NCI-H526 (cell line): Measurements from ENCODE around the gene OSR1.

Source experiments
- DNase-seq, 2 experiments: peaks; one replicate each; lab custom pipeline; 2025; lab: John Stamatoyannopoulos, UW

Gene OSR1

GRCh38 chr2:19359021-19359357 lies 566 bp upstream of the OSR1 start:
- DNase-seq = no peak

GRCh38 chr2:19357402-19358241 lies 801 bp downstream of the OSR1 start:
- peak in 1 of 2 experiments; percentile 28 for DNase-seq

GRCh38 chr2:19356545-19357401 lies 1.6 kb downstream of the OSR1 start:
- DNase-seq = no peak

- no peak for DNase-seq
Observed at GRCh38 chr2:19355931-19356544, 2.4 kb downstream of the OSR1 start.

- DNase-seq = peak in 1 of 2 experiments; percentile 14
Observed at GRCh38 chr2:19355416-19355821, 3.0 kb downstream of the OSR1 start.

GRCh38 chr2:19355014-19355405 lies 3.4 kb downstream of the OSR1 start:
- no peak for DNase-seq

- no peak for DNase-seq
Observed at GRCh38 chr2:19353721-19354050, 4.7 kb downstream of the OSR1 start.

- DNase-seq = no peak
Observed at GRCh38 chr2:19352946-19353720, 5.3 kb downstream of the OSR1 start.

GRCh38 chr2:19351899-19352697 lies 6.3 kb downstream of the OSR1 start:
- DNase-seq = no peak

GRCh38 chr2:19351499-19351898 lies 6.9 kb downstream of the OSR1 start:
- DNase-seq = no peak

- DNase-seq = no peak
Observed at GRCh38 chr2:19350678-19351401, 7.6 kb downstream of the OSR1 start.

GRCh38 chr2:19349911-19350677 lies 8.3 kb downstream of the OSR1 start:
- DNase-seq = peak in 1 of 2 experiments; percentile 41

- no peak for DNase-seq
Observed at GRCh38 chr2:19348692-19349091, 9.7 kb downstream of the OSR1 start.

GRCh38 chr2:19347619-19348562 lies 10.5 kb downstream of the OSR1 start:
- DNase-seq = peak; percentile 93 to 96

- DNase-seq = no peak
Observed at GRCh38 chr2:19346983-19347618, 11.3 kb downstream of the OSR1 start.

- no peak for DNase-seq
Observed at GRCh38 chr2:19337742-19338141, 20.7 kb downstream of the OSR1 start.

- DNase-seq = no peak
Observed at GRCh38 chr2:19337202-19337601, 21.2 kb downstream of the OSR1 start.

- DNase-seq = no peak
Observed at GRCh38 chr2:19336781-19337180, 21.6 kb downstream of the OSR1 start.
